Neural cell (in vitro differentiated cells): ENCODE results near the gene LRRC8C. TPM values are rescaled to one million over a fixed set of nuclear protein-coding genes. Genes with fewer than 3 reads are reported as not detected.

Experiments used
- H2AFZ ChIP-seq: fragments of 200-600, 300-800 bp; sonication (generic), shearing (Covaris generic); 2 replicates; pipeline ENCODE4 v1.6.0; 2014; ENCODE audit warnings: low read depth, mild to moderate bottlenecking, antibody characterized with exemption, low read length, moderate library complexity
- H3F3A ChIP-seq: fragments of 200-600 bp; shearing (Covaris generic); 2 replicates; pipeline ENCODE4 v1.6.1; 2016; ENCODE audit warnings: mild to moderate bottlenecking, moderate library complexity, mixed read lengths, antibody characterized with exemption, low read length; ENCODE audit not compliant: insufficient read depth, poor library complexity, severe bottlenecking
- H3K27ac ChIP-seq: fragments of 200-600, 300-800 bp; sonication (generic), shearing (Covaris generic); 2 replicates; pipeline ENCODE4 v1.5.1; 2014; ENCODE audit warnings: mild to moderate bottlenecking, low read length, moderate library complexity
- H3K27me3 ChIP-seq: fragments of 300-800, 200-600 bp; sonication (generic), shearing (Covaris generic); 2 replicates; pipeline ENCODE4 v1.6.0; 2014; ENCODE audit warnings: mild to moderate bottlenecking, low read depth, low read length, moderate library complexity; ENCODE audit not compliant: insufficient read depth
- H3K36me3 ChIP-seq: fragments of 300-800, 200-600 bp; sonication (generic), shearing (Covaris generic); 2 replicates; pipeline ENCODE4 v1.5.1; 2014; ENCODE audit warnings: mild to moderate bottlenecking, antibody characterized with exemption, low read length, moderate library complexity; ENCODE audit not compliant: insufficient read depth
- H3K4me2 ChIP-seq: fragments of 300-800, 200-600 bp; sonication (generic), shearing (Covaris generic); 2 replicates; pipeline ENCODE4 v1.6.0; 2014; ENCODE audit warnings: mild to moderate bottlenecking, low read length
- H3K4me3 ChIP-seq: fragments of 300-800, 200-600 bp; sonication (generic), shearing (Covaris generic); 2 replicates; pipeline ENCODE4 v1.5.1; 2014; ENCODE audit warnings: mild to moderate bottlenecking, low read length, moderate library complexity
- H3K79me2 ChIP-seq: fragments of 200-600 bp; shearing (Covaris generic); replicated peaks from 2 replicates; pipeline ENCODE4 v1.6.0; 2014; ENCODE audit warnings: mild to moderate bottlenecking, low read length, moderate library complexity; ENCODE audit not compliant: insufficient read depth
- H3K9ac ChIP-seq: fragments of 300-800, 200-600 bp; sonication (generic), shearing (Covaris generic); 2 replicates; pipeline ENCODE4 v1.6.1; 2016; ENCODE audit warnings: mild to moderate bottlenecking, low read length, mixed read lengths
- H3K9me2 ChIP-seq: fragments of 200-600 bp; shearing (Covaris generic); 2 replicates; pipeline ENCODE4 v1.6.1; 2016; ENCODE audit warnings: mild to moderate bottlenecking, low read length, mixed read lengths; ENCODE audit not compliant: insufficient read depth
- H3K9me3 ChIP-seq: fragments of 200-600, 300-800 bp; sonication (generic), shearing (Covaris generic); 2 replicates; pipeline ENCODE4 v1.6.1; 2016; ENCODE audit warnings: mild to moderate bottlenecking, mixed run types, low read length, moderate library complexity, mixed read lengths
- H4K20me1 ChIP-seq: fragments of 200-600 bp; shearing (Covaris generic); 2 replicates; pipeline ENCODE4 v1.6.1; 2016; ENCODE audit warnings: mild to moderate bottlenecking, mixed run types; ENCODE audit not compliant: insufficient read depth
- CTCF ChIP-seq: fragments of 450-650 bp; IDR thresholded peaks from 2 replicates; pipeline ENCODE4 v1.5.1; 2014; ENCODE audit warnings: antibody characterized with exemption, mild to moderate bottlenecking, moderate library complexity; ENCODE audit not compliant: poor library complexity, severe bottlenecking
- EP300 ChIP-seq: fragments of 450-650 bp; conservative IDR thresholded peaks from 2 replicates; pipeline ENCODE4 v1.6.1; 2014; ENCODE audit warnings: antibody characterized with exemption, mild to moderate bottlenecking, moderate library complexity; ENCODE audit not compliant: poor library complexity, severe bottlenecking
- EZH2 ChIP-seq: fragments of 200-600, 300-800 bp; shearing (Covaris generic), sonication (generic); IDR thresholded peaks from 2 replicates; pipeline ENCODE4 v1.6.1; 2014; ENCODE audit warnings: antibody characterized with exemption, low read length, borderline replicate concordance, mild to moderate bottlenecking; ENCODE audit not compliant: insufficient read depth, poor library complexity, severe bottlenecking
- MXI1 ChIP-seq: fragments of 450-650 bp; conservative IDR thresholded peaks from 2 replicates; pipeline ENCODE4 v1.6.1; 2014; ENCODE audit warnings: antibody characterized with exemption, mild to moderate bottlenecking; ENCODE audit not compliant: poor library complexity, severe bottlenecking
- POLR2AphosphoS5 ChIP-seq: IDR thresholded peaks from 2 replicates; pipeline ENCODE4 v1.6.1; 2012
- RAD21 ChIP-seq: fragments of 450-650 bp; conservative IDR thresholded peaks from 2 replicates; pipeline ENCODE4 v1.6.1; 2014; ENCODE audit warnings: antibody characterized with exemption, mild to moderate bottlenecking, moderate library complexity
- REST ChIP-seq: IDR thresholded peaks from 2 replicates; pipeline ENCODE4 v1.6.1; 2012; ENCODE audit warnings: borderline replicate concordance
- SMC3 ChIP-seq: fragments of 450-650 bp; conservative IDR thresholded peaks from 2 replicates; pipeline ENCODE4 v1.6.1; 2014; ENCODE audit warnings: antibody characterized with exemption, mild to moderate bottlenecking, moderate library complexity; ENCODE audit not compliant: poor library complexity
- TAF1 ChIP-seq: IDR thresholded peaks from 2 replicates; pipeline ENCODE4 v1.6.1; 2012; ENCODE audit warnings: low read depth
- polyA plus RNA-seq: library from polyadenylated mRNA; depleted of rRNA; stranded (reverse); fragments of >200 nt; gene quantifications from 2 replicates; pipeline ENCODE4 v1.2.3, GENCODE V29; 2014

LRRC8C gene
- polyA plus RNA-seq, 1 donor from 2014 or later: 0.78 TPM

GRCh38 chr1:89757532-89757931, 124.6 kb downstream of the LRRC8C start:
- Histone ChIP-seq H4K20me1 (no peaks in the 10 kb centered on the region), H3K9me2 (no peaks in the 10 kb centered on the region), H3K9me3 (no peaks in the 10 kb centered on the region), H3K27ac (no peak overlapping the region), H3K4me2 (no peak overlapping the region), H2AFZ (no peak overlapping the region), H3K36me3 (no peaks in the 10 kb centered on the region), H3K27me3 (peaks cover 7% of the 10 kb centered on the region), H3K9ac (no peak overlapping the region), H3K79me2 (no peaks in the 10 kb centered on the region), H3K4me3 (no peak overlapping the region), H3F3A (no peaks in the 10 kb centered on the region)
- TF ChIP-seq TAF1 (no peak), EP300 (no peak), RAD21 (no peak), MXI1 (no peak), CTCF (no peak), POLR2AphosphoS5 (no peak), SMC3 (no peak), EZH2 (no peak)

- TF ChIP-seq RAD21 (no peak), CTCF (no peak), EZH2 (no peak), TAF1 (no peak), REST (no peak), SMC3 (no peak), MXI1 (no peak), EP300 (no peak), POLR2AphosphoS5 (no peak)
- H4K20me1 ChIP-seq: no peaks in the 10 kb centered on the region
- no peak overlapping the region for H3K27ac ChIP-seq
- no peak overlapping the region for H3K4me2 ChIP-seq
- no peak overlapping the region for H3K4me3 ChIP-seq
- no peaks in the 10 kb centered on the region for H3K79me2 ChIP-seq
- no peaks in the 10 kb centered on the region for H3F3A ChIP-seq
- no peaks in the 10 kb centered on the region for H3K9me2 ChIP-seq
- H3K36me3 ChIP-seq: no peaks in the 10 kb centered on the region
- no peak overlapping the region for H3K9ac ChIP-seq
- H3K27me3 ChIP-seq: peaks cover 13% of the 10 kb centered on the region
- H3K9me3 ChIP-seq: no peaks in the 10 kb centered on the region
- H2AFZ ChIP-seq: no peak overlapping the region
Measured at GRCh38 chr1:89758156-89758555, 125.2 kb downstream of the LRRC8C start.
